ENCODE measurements around the gene DPM2. TPM values are rescaled to one million over a fixed set of nuclear protein-coding genes. Genes with fewer than 3 reads are reported as not detected.

Gene DPM2
- total RNA-seq, 4 donors from 2014 or later: 17.3 to 43.3 (median 35.5) TPM

- Histone ChIP-seq H3K4me1 (peaks cover 37 to 60% of the 10 kb centered on the region in 2 donors), H3K27me3 (no peaks in the 10 kb centered on the region), H3K9me3 (no peaks in the 10 kb centered on the region), H3K36me3 (no peaks in the 10 kb centered on the region), H3K27ac (peak overlapping the region; percentile 41 to 85 (median 84)), H3K4me3 (replicated peaks in 1 of 3) (no peak overlapping the region)
- TF ChIP-seq CTCF (IDR thresholded peaks at IDR 0.05) (peak in 5 of 6 experiments; percentile 21 to 70 (median 50)), POLR2A (IDR thresholded peaks at IDR 0.05) (no peak)
- DNase-seq: peak; percentile 73 to 83
- intact Hi-C loops (cut with DNase I): no loop called here
- 68 to 80% methylated on average over 8 to 9 of the region's 12 CpGs for WGBS, 2 donors
Observed at GRCh38 chr9:127955294-127956015, 17.8 kb upstream of the DPM2 start.

- WGBS, 2 donors: 72 to 76% methylated on average over 4 to 12 of the region's 13 CpGs
- no peaks in the 10 kb centered on the region for H3K9me3 ChIP-seq
Observed at GRCh38 chr9:127954831-127955293, 17.2 kb upstream of the DPM2 start.

GRCh38 chr9:127953768-127954505 lies 16.3 kb upstream of the DPM2 start:
- peak overlapping the region in 2 of 3 donors; percentile 84 to 85 for H3K27ac ChIP-seq
- TF ChIP-seq CTCF (IDR thresholded peaks at IDR 0.05) (no peak), POLR2A (IDR thresholded peaks at IDR 0.05) (no peak)
- H3K4me3 ChIP-seq (replicated peaks in 1 of 3): no peak overlapping the region
- intact Hi-C loops (cut with DNase I): no loop called here
- WGBS, 2 donors: 83 to 87% methylated on average over 12 to 16 of the region's 17 CpGs
- no peaks in the 10 kb centered on the region for H3K9me3 ChIP-seq
- H3K36me3 ChIP-seq: no peaks in the 10 kb centered on the region
- H3K4me1 ChIP-seq: peaks cover 36 to 54% of the 10 kb centered on the region in 2 donors
- no peak for DNase-seq
- H3K27me3 ChIP-seq: no peaks in the 10 kb centered on the region

More at GRCh38 chr9:127954831-127955293, 17.2 kb upstream of the DPM2 start:
- H3K4me1 ChIP-seq: peaks cover 36 to 54% of the 10 kb centered on the region in 2 donors
- no peaks in the 10 kb centered on the region for H3K27me3 ChIP-seq
- H3K27ac ChIP-seq: peak overlapping the region; percentile 33 to 85 (median 84)
- H3K4me3 ChIP-seq (replicated peaks in 1 of 3): no peak overlapping the region
- H3K36me3 ChIP-seq: no peaks in the 10 kb centered on the region
- DNase-seq: no peak
- intact Hi-C loops (cut with DNase I): no loop called here
- TF ChIP-seq POLR2A (IDR thresholded peaks at IDR 0.05) (no peak), CTCF (IDR thresholded peaks at IDR 0.05) (no peak)

- Histone ChIP-seq H3K27ac (peak overlapping the region in 1 of 3 donors; percentile 84), H3K4me1 (peaks cover 36 to 51% of the 10 kb centered on the region in 2 donors), H3K9me3 (no peaks in the 10 kb centered on the region), H3K36me3 (no peaks in the 10 kb centered on the region), H3K27me3 (no peaks in the 10 kb centered on the region), H3K4me3 (replicated peaks in 1 of 3) (no peak overlapping the region)
- WGBS, 2 donors: 93 to 98% methylated on average over 1 of the region's 1 CpG
- intact Hi-C loops (cut with DNase I): no loop called here
- no peak for DNase-seq
- no peak for TF ChIP-seq CTCF (IDR thresholded peaks at IDR 0.05)
- TF ChIP-seq POLR2A (IDR thresholded peaks at IDR 0.05): no peak
Observed at GRCh38 chr9:127953154-127953553, 15.5 kb upstream of the DPM2 start.

Measured in thyroid gland (tissue), 4 donors.